GM12875 (cell line): Measurements from ENCODE around the gene ING1.
"Not testable (repeated sequence)": the region's sequence is repeated elsewhere in the genome, so short reads cannot be mapped to it uniquely, and the experiment has no call there.

Source experiments
- H3K4me3 ChIP-seq: one replicate; pipeline ENCODE4 v1.5.1; 2011; ENCODE audit warnings: low read depth, low read length, control low read depth
- CTCF ChIP-seq: IDR thresholded peaks from 2 replicates; pipeline ENCODE4 v1.5.1; 2011; ENCODE audit warnings: low read depth, mild to moderate bottlenecking, control low read depth, inconsistent platforms, low read length, moderate library complexity, borderline replicate concordance; ENCODE audit not compliant: insufficient read depth

ING1 gene

DNA sequence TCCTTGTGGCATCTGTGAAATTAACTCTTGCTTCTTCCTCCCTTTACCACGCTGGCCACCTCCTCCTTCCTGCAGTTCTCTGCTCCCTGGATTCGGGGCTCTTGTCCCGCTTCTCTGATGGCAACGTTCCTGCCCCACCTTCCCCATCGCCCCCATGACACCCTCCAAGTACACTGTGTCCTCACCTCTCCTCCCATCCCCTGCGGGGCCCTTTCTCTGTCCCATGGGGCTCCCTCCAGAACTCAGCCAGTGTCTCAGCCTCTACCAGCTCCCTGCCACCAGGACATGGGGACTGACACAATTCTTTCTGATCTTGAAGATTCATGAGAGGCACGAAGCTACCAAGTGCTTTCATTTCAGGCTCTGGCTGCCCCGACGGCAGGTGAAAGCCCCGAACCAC lies 16.7 kb upstream of the ING1 start:
- no peak overlapping the region for H3K4me3 ChIP-seq
- no peak for TF ChIP-seq CTCF

DNA sequence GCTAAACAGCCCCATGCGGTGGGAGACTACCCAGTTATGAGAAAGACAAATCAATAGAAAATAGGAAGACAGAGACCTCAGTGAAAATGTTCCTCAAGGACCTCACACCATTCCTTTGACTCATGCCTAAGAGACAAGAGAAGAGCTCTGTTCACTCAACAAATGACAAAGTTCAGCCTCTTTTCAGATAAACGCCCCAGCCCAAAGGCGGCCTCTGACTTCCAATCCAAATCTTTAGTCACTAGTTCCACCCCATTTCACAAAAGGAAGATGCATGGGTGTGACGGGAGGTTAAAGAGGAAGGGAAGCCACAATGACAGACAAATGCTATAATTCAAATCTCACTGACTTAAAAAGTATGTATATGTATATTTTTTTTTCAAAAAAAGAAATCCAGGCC lies 15.7 kb upstream of the ING1 start:
- no peak for TF ChIP-seq CTCF
- H3K4me3 ChIP-seq = no peak overlapping the region

DNA sequence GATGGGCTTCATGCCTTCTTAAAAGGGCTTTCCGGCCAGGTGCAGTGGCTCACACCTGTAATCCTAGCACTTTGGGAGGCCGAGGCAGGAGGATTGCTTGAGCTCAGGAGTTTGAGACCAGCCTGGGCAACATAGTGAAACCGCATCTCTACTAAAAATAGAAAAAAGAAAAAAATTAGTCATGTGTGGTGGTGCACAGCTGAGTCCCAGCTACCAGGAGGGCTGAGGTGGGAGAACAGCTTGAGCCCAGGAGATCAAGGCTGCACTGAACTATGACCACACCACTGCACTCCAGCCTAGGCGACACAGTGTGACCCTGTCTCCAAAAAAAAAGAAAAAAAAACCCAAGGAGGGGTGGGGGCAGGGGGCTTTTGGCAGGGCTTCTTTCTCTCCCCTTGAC lies 14.8 kb upstream of the ING1 start:
- no peak overlapping the region for H3K4me3 ChIP-seq

DNA sequence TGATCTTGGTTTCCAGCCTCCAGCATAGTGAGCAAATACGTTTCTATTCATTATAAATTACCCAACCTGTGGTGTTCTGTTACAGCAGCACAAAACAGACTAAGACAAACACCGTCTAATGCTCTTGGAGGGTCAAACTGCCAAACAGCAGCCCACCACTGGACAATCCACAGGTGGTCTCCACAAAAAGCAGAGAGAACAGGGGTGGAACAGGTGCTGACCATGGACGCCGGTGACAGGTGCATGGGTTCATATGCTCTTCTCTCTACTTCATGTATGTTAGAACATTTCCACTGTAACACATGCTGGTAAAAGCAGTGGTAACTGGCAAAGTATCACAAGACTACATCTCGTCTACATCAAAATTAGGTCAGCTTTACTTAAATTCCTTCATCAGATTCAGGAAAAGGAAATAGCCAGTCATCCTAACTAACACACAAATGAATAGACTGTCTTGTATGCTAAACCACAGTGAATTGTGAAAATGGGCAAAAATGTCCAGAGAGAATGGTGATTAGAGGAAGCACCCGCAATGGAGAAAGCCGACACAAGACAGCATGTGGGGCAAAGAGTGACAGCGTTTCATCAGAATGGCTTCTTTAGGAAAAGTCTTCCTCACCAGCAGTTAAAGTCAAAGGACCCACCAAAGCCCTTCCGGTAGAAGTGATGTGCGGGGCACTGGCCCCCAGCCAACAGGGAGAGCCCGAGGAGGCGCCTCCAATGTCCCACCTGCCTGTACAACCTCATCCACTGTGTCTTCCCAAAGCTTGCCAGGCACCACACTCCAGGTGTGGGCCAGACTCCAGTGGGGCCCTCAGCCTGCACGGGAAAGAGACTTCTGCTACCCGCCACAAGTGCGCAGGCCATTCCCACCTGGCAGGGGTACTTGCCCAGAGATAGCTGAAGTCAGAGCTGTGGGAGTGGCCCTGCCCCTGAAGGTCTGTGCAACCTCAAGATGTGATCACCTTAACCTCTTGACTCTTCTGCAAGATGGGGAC lies 14.1 kb upstream of the ING1 start:
- no peak for TF ChIP-seq CTCF

More for the DNA sequence above, 14.8 kb upstream of the ING1 start:
- TF ChIP-seq CTCF = no peak

DNA sequence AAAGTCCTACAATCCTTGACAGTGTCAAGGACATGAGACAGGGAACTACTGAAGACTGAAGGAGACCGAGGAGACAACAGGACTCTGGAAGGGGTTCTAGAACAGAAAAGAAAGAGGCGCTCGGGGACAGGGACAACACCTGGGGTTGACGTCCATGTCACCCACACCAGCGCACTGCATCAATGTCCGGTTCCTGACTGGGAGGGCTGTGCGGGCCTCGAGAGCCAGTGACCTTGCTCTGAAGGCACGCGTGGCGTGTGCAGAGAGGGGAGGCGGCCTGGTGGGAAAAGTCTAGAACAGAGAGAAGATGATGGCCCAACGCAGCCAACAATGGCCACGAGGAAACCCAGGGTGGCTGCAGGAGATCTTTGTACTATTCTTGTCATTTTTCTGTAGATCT lies 13.3 kb upstream of the ING1 start:
- no peak for TF ChIP-seq CTCF
- no peak overlapping the region for H3K4me3 ChIP-seq

More for the DNA sequence above, 14.1 kb upstream of the ING1 start:
- H3K4me3 ChIP-seq = no peak overlapping the region

DNA sequence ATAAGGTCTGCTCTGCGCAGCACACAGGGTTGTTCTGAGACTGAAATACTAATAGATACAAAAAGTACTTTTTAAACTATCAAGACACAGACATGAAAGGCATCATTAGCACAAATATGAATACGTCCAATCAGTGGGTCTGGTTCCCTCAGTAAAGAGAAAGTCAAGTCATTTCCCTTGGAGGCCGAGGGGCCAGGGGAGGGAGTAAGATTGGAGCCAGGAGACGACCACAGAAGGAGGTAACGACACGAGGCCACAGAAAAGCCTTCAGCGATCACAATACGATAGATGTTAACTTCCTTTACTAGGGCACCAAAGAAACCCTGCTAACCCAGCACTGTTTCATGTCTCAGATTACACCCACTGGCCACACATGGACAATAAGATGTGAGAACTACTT lies 12.9 kb upstream of the ING1 start:
- no peak for TF ChIP-seq CTCF
- H3K4me3 ChIP-seq = no peak overlapping the region

GRCh38 chr13:110701061-110701460 lies 12.4 kb upstream of the ING1 start:
- not testable (repeated sequence) for H3K4me3 ChIP-seq

- H3K4me3 ChIP-seq = no peak overlapping the region
- TF ChIP-seq CTCF = no peak
These were observed 11.4 kb upstream of the ING1 start for GRCh38 chr13:110702089-110702488.
